Cardiac septum (tissue), 1 donor: ENCODE measurements around the gene CELF4. TPM values are rescaled to one million over a fixed set of nuclear protein-coding genes. Genes with fewer than 3 reads are reported as not detected.

ENCODE experiments used
- DNase-seq: peaks from one replicate; pipeline ENCODE4 v3.0.0-alpha.2; 2020; ENCODE audit warnings: low spot score
- intact Hi-C: fragments of 100-400 bp; cut with DNase I; formaldehyde crosslinking; loops from one replicate; pipeline ENCODE4 v1.14.0; 2022
- total RNA-seq: library from RNA; stranded (reverse); fragmentation: NEBNext Ultra II Directional; extraction: Animal tissue kit (Norgen Biotek cat#: 25700); gene quantifications from one replicate; pipeline ENCODE4 v1.2.1, GENCODE V29; 2021
- donor health status: DM: no; HTN: no; CAD: no.

Gene CELF4
- total RNA-seq, 1 donor from 2014 or later = 0.24 TPM

DNA sequence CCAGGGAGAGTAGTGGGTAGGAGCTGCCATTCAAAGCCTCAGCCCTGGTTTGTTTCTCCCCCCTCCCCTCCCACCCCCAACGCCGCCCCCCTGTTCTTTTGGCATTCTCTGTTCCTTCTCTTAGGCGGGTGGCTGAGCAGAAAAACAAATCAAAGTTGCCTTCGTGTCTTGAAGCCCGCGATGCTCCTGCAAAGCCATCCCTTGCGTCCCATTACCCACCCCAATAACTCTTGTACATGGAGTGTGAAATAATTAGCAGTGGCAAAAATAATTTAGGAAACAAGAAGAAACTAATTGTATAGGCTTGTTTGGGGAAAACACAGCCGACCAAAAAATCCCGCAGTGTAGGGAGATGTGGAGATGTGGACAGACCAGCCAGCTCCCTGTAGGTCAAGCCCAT, 59.6 kb downstream of the CELF4 start:
- intact Hi-C loops = no loop called here
- DNase-seq = no peak

DNA sequence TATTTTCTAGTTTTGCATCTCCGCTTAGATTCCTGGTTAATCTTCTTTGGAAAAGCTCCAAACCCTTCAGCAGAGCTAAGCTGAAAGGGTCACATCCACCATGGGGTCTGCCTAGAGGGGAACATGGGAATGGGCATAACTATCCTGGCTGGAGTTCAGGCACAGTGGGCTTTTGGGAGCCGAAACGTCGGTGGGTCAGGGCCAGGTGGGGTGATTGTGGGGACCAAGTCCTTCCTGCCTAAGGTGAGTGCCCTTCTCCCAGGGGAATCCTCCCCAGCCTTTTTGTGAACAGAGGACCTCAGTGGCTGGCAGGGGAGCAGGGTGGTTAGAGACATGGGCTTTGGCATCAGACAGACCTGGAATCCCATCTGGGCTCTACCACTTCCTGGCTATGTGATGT, 60.3 kb downstream of the CELF4 start:
- no peak for DNase-seq
- intact Hi-C loops = no loop called here

DNA sequence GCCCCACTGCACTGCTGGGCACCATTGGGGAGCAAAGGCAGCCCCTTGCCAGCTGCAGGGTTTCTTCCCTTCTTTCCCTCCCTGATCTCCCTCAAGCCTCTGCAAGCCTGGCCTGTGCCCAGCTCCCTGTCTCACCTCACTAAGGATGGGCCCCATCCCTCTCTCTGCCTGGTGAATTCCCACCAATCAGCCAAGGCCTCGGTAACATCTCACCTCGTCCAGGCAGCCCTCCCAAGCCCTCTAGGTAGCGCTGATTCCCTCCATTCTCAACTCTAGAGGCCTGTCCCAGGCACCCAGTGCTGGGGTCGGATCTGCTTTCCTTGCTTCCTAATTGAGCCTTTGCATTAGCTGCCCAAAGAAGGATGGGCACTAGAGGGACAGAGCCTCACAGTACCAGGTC, 63.0 kb downstream of the CELF4 start:
- intact Hi-C loops = no loop called here

DNA sequence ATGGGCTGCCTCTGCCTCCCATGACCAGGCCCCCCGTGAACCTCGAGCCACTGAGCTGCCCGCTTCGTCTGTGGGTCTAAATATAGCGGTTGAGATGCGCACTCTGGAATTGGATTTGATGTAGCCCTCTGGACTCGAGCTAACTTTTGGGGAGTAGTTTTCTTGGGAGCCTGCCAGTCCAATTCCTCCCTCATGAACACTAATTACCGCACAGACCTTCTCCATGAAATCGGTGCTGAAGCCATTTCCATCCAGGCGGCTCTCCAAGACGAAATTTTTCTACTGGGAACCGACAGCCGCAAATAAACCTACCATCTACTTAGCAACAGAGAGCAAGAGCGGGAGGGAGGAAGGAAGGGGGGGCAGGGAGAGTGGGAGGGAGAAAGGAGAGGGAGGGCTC, 63.6 kb downstream of the CELF4 start:
- intact Hi-C loops = no loop called here
- no peak for DNase-seq

More for the DNA sequence above, 63.0 kb downstream of the CELF4 start:
- DNase-seq = no peak

DNA sequence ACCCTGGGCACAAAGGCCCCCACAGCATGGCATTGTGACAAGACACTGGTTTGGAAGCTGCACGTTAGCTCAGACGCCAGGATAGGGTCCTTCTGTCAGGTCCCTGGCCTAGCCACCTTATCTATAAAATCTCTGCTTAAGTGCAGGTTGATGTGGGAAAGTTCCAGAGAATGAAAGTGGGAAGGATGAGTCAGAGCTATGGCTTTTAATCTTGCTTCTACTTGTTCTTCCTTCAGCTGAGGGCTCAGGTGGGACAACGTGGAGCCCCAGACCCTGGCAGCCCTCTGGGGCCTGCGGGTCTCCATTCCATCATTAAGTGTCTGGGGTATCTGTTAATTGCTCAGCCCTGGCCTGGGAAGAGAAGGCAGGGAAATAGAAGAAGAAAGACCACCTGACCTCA, 64.5 kb downstream of the CELF4 start:
- no peak for DNase-seq
- intact Hi-C loops = no loop called here

DNA sequence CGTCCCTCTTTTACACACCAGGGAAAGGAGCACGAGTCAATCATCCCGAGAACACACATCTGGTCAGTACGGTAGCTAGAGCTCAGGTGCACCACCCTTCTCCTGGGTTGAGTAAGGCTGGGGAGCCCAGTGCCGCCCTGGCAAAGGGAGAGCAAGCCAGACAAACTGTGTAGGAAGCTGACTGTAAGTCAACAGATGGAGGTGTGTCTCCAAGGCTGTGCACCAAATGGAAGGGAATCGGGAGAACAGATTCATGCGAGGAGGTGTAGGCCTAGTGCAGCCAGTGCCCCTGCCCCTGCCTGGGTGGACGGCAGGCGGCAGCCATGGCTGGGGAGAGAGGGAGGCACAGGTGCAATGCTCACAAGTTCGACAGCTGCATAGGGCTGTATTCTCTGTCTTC, 65.7 kb downstream of the CELF4 start:
- intact Hi-C loops = no loop called here

DNA sequence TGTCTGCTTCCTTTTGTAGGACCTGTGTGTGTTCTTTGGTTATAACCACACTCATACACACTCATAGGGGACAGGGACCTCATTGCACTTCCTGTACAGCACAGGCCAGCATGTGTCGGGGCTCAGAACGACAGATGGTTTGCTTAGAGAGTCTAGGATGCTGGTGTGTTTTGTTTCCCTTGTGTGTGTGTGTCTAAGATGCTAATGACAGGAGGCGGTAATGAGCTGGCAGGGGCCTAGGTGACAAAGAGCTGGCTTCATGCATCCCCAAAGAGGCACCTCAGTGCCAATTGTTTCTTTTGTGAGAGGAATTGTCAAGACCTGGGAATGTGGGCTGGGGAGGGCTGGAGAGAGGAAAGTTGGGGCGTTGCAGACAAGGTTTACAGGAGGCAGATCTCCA, 66.6 kb downstream of the CELF4 start:
- DNase-seq = no peak
- intact Hi-C loops = no loop called here

More for the DNA sequence above, 65.7 kb downstream of the CELF4 start:
- DNase-seq = no peak

DNA sequence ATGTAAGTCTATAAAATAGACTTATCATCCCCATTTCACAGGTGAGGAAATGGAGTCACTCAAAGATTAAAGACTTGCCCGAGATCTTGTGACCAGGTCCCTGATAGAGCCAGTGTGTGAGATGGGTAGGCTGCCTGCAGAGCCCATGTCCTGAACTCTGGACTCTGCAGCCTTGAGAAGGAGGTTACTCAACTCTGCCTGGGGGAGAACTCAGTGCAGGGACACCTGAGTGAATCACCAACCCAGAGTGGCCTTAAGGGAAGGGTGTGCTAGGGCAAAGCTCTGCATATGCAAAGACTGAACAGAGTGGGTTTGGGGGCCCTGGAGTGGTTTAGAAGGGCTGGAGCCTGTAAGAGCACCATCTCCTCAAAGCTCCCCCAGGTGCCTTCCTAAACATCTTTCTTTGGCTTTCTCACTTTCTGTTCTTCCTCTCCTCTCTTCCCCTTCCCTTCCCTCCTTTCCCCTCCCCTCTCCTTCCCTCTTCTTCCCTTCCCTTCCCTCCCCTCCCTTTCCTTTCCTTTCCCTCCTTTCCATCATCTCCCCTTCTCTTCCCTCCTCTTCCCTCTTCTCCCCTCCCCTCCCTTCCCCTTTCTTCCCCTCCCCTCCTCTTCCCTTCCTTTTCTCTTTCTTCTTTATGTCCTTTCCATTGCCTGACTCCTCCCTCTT, 67.6 kb downstream of the CELF4 start:
- intact Hi-C loops = no loop called here

DNA sequence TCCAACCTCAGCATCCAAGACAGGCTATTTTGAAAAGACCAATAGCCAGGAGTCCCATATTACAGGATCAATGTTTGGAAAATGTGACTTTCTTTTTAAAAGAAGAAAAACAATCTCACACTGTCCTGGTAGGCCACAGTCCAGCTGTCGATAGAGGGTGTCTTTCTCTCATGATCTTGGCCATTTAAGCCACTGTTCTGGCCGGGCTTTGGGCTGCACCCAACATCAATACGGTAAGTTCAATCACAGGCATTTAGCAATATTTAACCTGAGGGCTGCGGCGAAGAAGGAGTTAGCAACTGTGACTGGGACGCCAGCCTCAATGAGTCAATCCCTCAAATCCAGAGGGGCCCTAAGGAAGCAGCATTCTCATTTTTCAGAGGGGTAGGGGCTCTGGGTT, 69.0 kb downstream of the CELF4 start:
- DNase-seq = no peak
- intact Hi-C loops = no loop called here

More for the DNA sequence above, 67.6 kb downstream of the CELF4 start:
- DNase-seq = no peak

DNA sequence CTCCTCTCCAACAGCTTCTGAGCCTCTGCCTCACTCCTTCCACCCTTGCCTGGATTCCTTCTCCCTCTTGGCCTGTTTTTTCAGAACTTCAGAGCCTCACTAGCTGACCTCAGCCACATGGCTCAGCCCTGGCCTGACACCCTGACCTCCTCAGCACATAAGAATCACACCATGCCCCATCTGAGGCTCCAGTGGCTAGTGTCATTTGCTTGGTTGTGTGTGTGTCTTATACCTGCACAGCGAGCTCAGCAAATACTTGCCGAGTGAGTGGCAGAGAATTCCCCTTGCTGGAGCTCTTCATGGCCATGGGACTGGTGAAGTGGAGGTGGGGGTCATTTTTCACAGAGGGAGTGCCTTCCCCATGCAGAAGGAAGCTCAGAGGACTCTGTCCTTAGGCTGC, 70.2 kb downstream of the CELF4 start:
- intact Hi-C loops = no loop called here
- DNase-seq = no peak

DNA sequence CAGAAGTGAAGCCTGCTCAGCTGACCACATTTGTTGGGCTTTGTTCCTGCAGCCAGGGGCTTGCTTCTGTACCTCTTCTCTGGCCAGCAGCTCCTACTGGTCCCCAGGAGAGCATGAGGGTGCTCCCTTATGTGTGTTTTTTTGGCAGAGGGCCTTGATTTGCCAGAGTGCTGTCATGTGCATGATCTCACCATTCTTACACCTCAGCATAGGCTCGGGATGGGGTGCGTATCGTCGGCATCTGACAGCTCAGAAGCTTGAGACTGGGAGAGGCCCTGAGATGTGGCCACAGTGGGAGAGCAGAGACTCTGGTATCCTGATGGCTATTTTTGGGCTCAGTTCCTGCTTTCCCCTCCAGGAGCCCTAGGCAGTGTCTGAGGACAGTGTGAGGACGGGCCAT, 71.2 kb downstream of the CELF4 start:
- DNase-seq = no peak
- intact Hi-C loops = no loop called here

DNA sequence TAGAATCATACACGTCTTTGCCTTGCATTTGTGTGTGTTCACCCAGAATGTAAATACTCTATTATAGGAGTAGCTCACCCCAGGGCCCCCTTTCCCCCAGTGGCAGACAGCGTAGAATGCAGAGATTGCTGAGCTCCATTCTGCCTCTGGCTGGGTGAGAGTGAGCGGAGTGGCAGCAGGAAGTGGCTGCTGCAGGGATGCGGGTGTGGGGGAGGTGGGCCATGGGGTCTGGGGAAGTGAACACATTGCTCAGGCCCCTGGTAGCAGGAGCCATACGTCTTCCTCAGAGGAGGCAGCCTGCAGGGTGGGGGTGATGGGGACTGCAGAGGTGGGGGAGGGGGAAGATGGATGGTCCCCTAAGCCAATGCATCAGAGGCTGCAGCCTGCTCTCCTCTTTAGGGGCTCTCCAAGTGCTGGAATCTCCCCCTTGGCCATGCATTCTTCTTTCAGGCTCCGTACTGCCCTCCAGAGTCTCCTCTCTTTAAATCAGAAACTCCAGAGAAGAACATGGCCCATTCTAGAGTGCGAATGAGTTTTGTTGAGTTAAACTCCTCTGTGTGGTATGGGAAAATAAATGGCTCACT, 72.2 kb downstream of the CELF4 start:
- DNase-seq = no peak
- intact Hi-C loops = no loop called here

DNA sequence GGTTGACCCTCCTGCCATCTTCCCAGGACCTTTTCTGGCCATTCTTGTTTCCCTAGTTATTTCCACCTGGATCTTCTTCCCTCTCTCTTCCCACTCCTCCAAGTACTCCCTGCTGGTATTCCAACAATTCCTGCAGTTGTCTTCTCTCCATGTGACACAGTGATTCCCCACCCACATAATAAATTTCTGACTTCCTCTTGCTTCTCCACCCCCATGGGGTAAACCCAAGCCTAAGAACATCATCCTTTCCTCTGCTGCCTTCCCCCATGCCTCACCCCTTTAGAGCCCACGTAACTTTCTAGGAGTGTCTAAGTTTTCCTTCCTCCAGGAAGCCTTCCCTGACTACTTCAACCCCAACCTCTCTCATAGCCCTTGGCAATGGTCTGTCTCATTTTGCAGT, 72.6 kb downstream of the CELF4 start:
- intact Hi-C loops = no loop called here
- no peak for DNase-seq

DNA sequence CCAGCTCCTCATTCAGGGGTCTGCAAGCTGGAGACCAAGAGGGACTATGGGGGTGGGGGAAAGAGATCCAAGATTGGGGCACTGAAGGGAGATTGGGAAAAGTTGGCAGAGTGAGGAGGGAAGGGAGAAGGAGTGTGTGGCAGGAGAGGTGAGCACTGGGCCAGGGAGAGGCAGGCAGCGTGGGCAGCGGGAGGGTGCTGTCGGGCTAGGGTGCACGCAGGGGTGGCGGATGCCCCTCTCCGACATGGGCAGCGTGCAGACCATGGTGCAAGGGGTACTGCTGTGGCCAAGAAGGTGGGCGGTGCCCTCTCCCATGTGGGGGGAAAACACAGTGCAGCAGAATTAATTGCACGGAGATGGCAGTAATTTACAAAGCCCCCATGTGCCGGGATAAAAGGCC, 74.1 kb downstream of the CELF4 start:
- intact Hi-C loops = no loop called here
- no peak for DNase-seq

DNA sequence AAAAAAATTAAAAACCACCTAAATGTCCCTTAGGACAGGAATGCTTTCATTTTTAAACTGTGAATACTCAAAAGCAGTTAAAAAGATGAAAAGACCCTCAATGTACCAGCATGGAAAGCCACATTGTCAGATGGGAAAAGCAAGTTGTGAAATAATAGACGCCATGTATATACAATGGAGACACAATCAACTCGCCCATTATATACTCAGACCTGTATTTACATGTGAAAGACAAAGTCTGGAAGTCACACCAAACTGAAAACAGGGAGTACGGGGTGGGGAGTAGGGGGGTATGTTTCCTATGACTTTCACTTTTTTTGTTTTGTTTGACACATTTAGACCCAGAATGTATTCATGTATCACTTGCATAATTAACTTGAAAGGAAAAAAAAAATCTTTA, 75.6 kb downstream of the CELF4 start:
- DNase-seq = no peak
- intact Hi-C loops = no loop called here

DNA sequence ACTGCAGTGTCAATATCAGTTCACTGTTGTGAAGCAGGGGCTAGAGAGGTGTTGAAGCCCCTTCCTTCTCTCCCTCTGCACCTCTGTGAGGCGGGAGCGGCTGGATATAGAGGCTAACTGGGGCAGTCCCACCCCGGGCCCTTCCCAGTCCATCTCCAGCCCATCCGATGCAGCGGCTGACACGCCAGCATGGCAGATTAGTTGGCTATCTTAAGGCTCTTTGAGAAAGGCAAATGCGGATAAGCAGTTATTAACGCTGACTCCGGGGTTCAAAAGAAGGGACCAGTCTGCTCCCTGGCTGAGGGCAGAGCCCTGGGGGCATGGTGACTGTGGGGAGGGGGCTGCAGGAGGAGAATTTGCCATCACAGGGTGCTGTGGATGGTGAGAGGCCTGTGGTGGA, 76.6 kb downstream of the CELF4 start:
- intact Hi-C loops = no loop called here
- no peak for DNase-seq

DNA sequence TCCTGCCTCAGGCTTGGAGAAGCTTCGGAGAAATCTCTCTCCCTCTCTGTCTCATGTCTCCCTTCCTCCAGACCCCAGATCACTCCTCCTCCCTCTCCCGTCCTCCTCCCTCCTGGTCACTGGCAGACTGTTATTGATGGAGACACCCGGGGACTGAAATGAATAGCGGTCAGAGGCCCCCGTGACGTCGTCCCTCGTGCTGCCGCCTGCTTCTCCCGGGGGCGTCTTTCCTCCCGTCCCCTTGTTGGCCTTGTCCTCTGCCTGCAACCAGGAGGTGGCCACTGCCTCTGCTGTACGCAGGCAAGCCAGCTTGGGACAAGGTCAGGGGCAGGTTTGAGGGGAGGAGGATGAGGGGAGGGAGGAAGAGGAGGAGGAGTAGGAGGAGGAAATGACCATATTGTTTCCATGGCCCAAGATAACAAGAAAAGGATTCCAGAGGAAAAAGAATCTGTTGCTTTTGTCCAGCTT, 78.2 kb downstream of the CELF4 start:
- intact Hi-C loops = no loop called here

DNA sequence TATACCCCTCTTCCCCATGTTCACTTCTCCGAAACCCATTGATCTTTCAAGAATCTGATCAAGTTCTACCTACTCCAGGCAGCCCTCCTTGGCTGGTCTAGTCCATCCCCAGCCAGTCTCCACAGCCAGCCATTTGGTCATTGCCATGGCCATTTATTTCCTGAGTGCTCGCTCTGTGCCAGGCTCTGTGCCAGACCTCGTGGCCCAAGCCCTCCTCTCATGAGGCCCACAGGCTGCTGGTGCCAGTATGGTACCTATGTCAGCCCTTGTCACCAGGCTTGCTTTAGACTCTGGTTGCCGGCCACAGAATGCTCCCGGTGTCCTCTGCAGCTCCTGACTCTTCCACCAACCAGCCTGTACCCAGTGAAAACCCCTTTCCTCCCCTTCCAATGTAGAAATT, 78.8 kb downstream of the CELF4 start:
- intact Hi-C loops = no loop called here
- no peak for DNase-seq

More for the DNA sequence above, 78.2 kb downstream of the CELF4 start:
- no peak for DNase-seq

DNA sequence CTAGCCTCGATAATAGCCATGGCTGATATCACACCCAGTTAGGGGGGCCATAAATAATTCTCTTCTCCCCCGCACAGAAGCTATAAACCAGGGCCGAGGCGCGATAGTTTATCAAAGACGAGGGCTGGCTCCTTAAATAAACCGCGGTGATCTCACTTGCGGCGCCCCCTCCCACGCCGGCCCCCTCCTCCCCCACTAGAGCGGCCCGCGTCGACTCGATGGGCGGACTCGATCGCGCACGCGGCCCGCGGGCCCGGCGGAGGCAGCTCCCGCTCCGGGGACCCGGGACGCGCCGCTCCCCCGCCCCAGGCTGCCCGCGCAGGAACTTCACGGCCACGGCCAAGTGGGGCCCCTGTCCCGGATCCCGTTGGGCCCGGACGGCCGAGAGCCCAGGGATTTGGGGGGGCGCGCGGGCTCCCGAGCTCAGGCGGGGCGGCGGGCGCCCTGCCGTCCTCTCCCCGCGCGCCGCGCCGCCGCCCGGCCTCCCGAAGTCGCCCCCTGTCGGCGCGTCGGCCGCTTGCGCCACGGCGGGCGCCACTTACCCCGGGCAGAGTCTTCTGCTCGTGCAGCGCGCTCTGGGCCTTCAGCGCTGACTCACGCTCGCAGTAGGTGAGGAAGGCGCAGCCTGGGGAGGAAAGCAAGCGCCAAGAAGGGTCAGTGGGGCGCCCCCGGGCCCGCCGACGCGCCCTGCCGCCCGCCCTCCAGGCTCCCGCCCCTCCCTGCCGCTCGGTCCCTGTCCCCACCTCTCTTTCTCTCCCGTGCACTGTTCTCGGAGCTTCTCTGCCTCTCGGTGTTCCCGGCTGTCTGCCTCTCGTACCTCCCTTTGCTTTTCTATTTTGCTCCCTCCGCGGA, 80.4 kb downstream of the CELF4 start:
- no peak for DNase-seq
- intact Hi-C loops = no loop called here

DNA sequence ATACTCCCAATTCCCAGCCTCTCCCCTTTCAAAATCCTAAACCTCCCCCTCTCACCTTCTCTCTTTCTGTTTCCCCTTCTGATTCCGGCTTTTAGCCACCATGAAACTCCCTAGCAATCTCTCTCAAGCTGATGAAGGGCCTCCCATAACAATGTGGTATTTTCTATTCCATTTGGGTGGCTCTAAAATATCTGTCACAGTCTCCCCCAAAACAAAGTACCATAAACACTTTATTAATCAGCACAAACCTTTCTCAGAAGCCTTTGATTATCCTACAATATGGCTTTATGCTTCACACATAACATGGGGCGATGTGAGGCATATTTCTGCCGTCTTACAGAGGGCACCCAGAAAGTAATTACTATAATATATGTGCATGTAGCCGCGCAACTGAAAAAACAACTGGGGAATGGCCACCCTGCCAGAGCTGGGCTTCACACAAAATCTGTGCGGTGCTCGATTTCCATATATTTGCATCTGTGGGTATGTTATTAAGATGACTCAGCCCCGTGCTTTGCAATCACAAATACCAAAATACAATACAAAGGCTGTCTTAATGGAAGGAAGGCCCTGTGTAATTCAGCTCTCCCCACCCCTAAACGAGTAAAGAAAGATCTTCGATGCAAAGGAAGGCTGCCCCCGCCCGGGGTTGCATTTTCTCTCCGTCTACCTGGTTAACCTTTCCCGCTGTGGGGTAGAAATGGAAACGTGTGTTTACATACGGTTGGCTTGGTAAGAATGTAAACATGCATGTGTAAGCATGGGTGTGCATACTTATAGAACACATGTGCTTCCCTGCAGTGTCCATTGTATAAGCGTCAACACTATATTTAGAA, 81.4 kb downstream of the CELF4 start:
- DNase-seq = no peak
- intact Hi-C loops = no loop called here
